ENCODE results near the gene MINDY4.

MINDY4 gene

GRCh38 chr7:30859202-30859939 is 88.2 kb downstream of the MINDY4 start:
- FAIRE-seq: no peak

DNA sequence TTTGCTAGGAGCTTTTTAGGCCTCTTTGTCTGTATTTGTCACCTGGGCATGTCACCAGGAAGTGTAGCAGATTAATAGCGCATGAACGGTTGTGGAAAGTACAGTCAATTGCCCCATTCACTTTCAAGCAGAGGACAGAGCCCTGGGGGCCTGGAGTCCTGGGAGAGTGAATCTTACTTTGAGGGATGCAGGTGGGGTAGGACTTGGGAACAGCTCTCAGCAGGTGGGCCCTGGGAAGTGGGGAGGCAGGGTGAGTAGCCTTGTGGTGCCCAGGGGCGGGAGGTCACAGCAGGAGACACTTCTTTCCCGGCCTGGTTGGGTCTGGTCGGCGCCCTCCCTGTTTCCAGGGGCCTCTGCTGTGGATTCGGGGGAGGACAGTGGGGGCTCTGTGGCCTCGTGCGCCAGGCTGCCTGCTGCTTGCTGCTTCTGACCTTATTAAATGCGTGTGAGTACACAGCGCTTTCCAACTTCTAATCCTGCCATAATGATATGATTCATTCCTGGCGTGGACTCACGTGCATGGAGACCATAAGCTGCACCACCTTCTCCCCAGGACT is 88.8 kb downstream of the MINDY4 start:
- no peak for FAIRE-seq

DNA sequence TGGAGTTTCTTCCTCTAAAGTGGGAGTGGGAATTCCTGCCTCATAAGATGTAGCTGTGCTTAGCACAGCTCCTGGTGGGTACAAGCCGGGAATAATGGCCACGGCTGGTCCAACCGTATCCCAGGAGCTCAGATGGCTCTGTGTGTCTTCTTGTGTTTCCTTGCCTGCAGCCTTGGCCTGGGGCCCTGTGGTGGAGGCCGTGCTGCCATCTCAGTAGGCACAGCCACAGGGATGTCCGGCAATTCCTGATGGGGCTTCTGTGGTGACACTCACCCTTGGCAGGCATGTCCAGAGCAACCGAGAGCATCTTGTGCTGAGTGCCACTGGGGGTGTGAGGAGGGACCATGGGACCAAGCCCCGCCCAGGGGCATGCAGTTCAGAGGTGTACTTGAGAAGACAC is 90.4 kb downstream of the MINDY4 start:
- no peak for FAIRE-seq

DNA sequence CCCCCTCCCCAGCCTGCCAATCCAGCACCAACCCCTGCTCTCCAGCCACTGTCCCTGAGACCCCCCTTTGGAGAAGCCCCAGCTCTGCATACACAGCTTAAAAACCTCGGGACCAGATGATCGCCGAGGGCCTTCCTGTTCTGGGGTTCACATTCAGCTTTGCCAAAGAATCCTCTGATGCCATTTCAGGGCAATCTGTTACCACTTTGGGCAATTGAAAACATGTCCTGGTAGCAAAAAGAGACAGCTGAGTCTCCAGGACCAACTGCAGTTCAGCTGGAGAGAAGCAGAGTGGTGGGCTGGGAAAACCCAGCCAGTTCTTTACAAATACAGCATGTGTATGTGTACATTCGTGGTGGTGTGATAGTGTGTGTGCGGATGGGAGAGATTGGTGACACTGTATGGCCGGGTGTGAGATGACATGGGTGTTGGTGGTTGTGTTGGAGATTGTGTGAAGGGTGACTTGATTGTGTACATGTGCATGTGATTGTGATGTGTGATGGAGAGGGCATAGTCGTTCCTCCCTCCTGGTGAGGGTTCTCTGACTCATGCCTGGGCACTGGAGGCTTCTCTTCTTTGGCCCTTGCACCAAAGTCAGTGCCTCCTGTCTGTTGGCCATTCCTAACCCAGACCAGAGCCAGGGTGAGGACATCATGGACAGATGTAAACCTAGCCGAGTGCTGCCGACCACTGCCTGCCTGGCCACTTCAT is 91.9 kb downstream of the MINDY4 start:
- no peak for FAIRE-seq

GRCh38 chr7:30863706-30864035 is 92.5 kb downstream of the MINDY4 start:
- no peak for FAIRE-seq

DNA sequence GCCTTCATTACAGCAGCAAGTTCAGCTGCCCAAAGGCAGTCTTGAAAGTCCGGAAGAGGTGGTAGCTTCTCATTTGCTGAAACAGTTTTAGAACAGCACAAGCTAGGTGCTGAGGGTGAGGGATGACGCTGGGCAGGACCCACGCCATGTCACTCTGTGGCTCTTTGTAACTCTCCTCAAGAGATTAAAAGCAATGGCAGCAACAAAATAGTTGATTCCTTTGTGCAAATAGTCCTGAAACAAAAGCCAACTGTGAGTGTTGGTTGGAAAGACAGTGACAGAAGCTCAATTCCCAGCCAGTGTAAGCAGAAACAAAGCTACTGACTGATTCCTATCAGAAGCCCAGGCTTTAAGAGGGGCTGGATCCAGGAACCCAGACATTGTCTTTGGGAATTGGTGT is 92.9 kb downstream of the MINDY4 start:
- FAIRE-seq: no peak

GRCh38 chr7:30865076-30865475 is 93.9 kb downstream of the MINDY4 start:
- no peak for FAIRE-seq

GRCh38 chr7:30865821-30866220 is 94.6 kb downstream of the MINDY4 start:
- FAIRE-seq: no peak

DNA sequence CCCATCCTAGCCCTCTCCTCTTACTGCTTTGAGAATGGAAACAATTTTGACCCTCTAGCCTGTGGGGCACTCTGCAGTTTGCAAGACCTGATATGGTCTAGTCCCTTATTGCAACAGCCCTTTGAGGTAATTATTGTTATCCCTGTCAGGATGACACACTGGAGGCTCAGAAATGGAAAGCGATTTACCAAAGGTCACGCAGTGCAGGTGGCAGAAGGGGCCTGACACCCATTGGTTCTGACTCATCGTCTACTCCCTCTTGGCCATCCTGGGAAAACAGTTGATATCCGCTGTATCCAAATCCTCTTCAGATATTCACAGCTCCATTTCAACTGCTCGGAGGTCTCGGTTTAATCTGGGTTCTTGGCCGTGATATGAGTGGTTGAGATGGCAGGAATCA is 95.7 kb downstream of the MINDY4 start:
- no peak for FAIRE-seq

GRCh38 chr7:30867483-30867882 is 96.3 kb downstream of the MINDY4 start:
- no peak for FAIRE-seq

GRCh38 chr7:30869794-30870611 is 98.8 kb downstream of the MINDY4 start:
- no peak for FAIRE-seq

DNA sequence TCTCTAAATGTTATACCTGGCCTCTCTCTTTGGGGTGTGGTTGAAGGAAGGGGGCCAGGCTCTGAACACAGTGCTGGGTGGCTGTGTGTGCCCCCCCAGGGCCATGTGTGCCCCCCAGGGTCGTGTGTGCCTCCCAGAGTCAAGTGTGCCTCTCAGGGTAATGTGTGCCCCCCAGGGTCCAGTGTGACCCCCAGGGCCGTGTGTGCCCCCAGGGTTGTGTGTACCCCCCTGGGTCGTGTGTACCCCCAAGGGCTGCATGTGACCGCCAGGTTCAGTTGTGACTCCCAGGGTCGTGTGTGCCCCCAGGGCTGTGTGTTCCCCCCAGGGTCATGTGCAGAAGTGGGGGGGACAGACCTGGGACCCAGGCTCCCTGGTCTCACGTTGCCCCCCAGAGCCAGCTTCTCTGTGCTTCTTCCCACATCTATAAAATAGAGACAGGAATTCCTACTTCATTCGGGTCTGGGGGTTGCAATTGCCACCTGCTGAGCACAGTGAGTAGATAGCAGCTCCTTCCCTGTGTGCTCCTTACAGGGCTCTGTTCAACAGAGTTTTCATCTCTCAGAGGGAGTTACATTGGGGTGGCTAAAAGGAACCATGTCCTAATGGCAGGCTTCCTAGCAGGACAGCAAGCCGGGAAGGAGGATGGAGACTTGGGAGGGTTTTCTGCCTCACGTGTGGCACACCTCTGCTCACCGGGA is 99.8 kb downstream of the MINDY4 start:
- no peak for FAIRE-seq

- no peak for FAIRE-seq
Observed at GRCh38 chr7:30871655-30872054, 100.4 kb downstream of the MINDY4 start.

DNA sequence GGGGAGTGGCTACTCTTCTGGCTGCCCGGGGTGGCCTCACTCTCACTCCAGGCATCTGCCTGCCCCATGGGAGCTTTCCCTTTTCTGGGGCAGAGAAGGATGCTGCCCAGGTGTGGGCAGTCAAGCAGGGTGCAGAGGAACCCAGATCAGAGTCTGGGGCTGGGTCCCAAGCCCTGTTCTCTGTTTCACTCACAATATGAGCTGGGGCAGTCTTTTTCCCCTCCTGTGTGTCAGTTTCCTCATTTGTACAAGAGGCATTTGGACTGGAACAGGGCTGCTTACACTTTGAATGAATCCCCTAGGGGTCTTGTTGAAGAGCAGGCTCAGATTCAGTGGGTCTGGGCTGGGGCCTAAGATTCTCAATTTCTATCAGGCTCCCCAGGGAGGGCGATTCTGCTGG is 102.0 kb downstream of the MINDY4 start:
- no peak for FAIRE-seq

DNA sequence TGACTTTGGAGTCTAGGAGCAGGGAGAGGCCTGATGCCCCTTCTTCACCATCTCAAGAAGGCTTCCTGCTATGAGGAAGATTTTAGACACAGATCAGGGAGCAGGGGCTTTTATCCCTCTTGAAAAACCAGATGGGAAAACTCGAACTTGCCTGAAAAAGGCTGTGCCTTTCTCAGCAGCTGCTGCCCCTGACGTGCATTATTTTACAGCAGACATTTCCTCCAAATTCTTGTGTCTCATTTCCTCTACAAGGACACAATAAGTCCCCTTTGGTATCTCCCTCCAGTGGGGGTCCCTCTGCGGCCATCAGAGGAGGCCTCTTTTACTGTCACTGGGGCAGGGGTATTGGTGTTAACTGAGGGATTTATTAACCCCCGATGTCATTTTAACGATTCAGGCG is 102.4 kb downstream of the MINDY4 start:
- no peak for FAIRE-seq

DNA sequence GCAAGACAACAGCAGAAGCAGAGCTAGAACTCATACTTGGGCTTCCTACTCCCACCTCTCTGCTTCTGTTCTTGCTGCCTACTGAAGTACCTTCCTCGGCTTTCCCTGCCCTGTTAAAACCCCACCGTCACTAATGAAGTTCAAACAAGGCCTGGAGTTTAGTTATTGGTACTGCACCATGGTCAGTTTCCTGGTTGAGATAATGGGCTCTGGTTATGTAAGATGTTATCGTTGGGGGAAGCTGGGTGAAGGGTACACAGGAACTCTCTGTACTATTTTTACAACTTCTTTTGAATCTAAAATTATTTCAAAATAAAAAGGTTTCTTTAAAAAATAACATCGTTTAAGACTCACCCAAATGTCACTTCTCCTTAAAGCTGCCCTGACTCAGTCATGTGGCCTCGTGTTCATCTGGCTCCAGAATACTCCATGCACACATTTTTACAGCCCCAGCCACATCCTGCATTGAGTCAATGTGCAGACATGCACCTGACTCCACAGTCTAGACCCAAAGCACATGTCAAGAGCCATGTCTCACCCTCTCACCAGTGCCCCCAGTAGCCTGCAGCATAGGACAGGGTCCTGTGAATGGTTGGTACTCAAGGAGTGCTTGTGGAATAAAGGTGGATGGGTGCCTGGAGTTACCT is 103.6 kb downstream of the MINDY4 start:
- no peak for FAIRE-seq

GRCh38 chr7:30877015-30877769 is 106.0 kb downstream of the MINDY4 start:
- no peak for FAIRE-seq

DNA sequence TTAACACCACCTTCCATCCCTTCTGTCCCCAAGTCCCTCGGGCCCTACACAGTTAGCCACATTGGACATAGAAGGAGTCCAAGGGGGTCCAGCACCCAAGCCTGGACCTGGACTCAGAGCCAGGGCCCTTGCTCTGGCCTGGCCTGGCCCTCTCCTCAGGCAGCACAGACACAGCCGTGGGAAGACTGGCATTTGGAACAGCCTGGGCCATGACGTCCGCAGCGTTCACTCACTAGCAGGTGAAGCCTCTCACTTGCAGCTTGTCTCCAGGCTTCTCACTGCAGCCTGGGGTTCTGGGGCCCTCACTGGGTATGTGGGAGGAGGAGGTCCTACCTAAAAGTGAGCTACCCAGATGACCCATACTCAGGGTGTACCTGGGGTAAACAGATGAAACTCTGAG is 106.8 kb downstream of the MINDY4 start:
- no peak for FAIRE-seq

DNA sequence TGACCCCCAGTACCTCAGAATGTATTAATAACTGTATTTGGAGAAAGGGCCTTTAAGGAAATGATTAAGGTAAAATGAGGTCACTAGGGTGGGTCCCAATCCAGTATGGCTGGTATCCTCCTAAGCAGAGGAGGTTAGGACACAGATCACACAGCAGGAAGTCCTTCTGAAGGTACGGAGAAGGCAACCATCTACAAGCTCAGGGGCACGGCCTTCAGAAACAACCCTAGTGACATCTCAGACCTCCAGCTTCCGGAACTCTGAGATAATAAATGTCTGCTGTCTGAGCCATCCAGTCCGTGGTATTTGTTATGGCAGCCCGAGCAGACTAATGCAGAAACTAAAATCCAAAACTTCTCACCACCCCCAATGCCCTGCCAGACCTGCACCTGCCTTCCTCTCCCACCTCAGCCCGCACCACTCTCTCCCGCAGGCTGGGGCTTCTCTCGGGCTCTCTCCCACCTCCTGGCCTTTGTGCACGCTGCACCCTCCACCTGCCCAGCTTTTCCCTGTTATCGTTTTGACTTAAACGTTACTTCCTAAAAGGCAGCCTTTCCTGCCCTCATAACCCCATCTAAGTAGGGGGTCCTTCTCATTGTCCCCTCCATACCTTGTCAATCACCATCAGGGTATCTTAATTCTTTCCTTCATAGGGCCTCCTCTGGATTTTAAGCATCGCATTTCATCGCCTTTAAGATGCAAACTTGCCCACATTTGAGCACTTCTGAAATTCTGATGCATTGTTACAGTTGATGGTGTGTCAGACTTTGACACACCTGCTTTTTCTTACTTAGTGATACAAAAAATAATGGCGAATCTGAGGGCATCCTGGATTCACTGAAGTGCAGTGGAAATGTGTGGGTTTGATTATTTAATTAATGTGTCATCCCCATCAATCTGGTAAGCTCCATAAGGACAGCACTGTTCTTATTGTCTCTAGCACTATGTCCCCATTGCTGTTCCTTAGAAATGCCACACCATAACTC is 108.2 kb downstream of the MINDY4 start:
- no peak for FAIRE-seq

DNA sequence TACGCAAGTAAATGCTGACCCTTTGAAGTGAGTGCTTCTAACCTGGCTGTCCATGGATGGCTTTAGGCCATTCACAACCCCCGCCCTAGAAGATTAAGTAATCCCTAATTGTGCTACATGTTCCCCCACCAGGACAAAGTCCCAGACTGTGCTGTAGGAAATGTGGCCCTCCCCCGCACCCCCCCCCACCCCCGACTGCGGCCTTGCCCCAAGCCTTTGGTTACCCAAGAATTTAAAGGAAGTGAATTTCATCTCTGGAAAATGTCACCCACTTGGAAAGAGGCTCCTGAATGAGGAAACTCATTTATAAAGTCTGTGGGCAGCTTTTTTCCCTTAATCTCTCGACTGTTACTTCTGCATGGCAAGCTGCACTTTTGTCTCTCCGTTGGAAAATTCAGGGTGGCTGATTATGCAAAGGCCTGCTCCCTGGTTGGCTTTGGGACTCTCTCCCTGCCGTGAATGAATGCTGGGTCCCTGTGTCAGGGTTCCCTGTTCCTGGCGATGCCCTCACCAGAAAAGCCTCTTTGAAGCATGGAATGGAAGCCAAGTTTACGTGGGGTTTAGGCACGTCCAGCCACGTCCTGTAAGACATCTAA is 109.0 kb downstream of the MINDY4 start:
- FAIRE-seq: no peak

Data from A204.1 (cell line).